ENCODE results near the gene OSBPL10.

DNA sequence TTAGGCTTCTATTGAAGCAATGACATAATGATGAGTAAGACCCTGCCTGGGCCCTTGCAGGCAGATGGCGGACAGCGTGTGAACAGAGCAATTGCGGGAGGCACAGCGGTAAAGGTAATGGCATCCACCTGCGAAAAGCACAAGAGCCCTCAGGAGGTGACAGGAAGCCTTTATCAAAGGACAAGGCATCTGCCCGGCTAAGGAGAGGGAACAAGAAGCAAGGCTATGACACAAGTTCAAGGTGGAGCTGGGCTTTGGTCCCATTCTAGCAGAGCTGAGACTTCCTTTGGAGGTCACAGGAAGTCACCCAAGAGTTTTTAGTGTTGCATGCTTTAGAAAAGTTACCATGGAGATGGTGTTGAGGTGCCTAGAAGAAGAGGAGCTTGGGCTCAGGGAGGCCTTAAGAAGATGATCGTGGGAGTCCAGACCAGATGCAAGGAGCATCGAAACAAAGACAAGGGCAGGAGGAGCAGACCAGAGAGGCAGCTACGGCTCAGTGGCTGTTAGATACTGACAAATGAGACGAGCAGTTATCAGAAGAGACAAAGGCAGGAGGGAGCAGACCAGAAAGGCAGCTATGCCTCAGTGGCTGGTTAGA, 34.5 kb downstream of the OSBPL10 start:
- TF ChIP-seq NRF1 (IDR thresholded peaks at IDR 0.05; ENCODE audit: low read depth, low read length) = no peak
- TF ChIP-seq EZH2 (IDR thresholded peaks at IDR 0.05; ENCODE audit: low read depth, low read length, severe bottlenecking) = no peak
- no peak for TF ChIP-seq KDM1A (IDR thresholded peaks at IDR 0.05; ENCODE audit: borderline replicate concordance, low read length)
- no peak for TF ChIP-seq KDM4A (IDR thresholded peaks at IDR 0.05; ENCODE audit: low read depth, low read length, severe bottlenecking)
- TF ChIP-seq, protein P1, sequence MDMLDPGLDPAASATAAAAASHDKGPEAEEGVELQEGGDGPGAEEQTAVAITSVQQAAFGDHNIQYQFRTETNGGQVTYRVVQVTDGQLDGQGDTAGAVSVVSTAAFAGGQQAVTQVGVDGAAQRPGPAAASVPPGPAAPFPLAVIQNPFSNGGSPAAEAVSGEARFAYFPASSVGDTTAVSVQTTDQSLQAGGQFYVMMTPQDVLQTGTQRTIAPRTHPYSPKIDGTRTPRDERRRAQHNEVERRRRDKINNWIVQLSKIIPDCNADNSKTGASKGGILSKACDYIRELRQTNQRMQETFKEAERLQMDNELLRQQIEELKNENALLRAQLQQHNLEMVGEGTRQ (IDR thresholded peaks at IDR 0.05; ENCODE audit: low read length) = no peak
- no peak for TF ChIP-seq CTCF (IDR thresholded peaks at IDR 0.05; ENCODE audit: control extremely low read depth in 1 of 3, insufficient read depth in 1 of 3, low read depth in 1 of 3, low read length in 3 of 3)
